ENCODE results near the gene FAM83B. TPM values are rescaled to one million over a fixed set of nuclear protein-coding genes. Genes with fewer than 3 reads are reported as not detected.
A peak's percentile ranks its signal among the peaks of the same experiment; 100 is the strongest.

Gene FAM83B
- total RNA-seq, 4 donors from 2014 or later = 0.26 to 1.0 (median 0.44) TPM

GRCh38 chr6:54865091-54865631, 18.6 kb downstream of the FAM83B start:
- Histone ChIP-seq H3K36me3 (no peaks in the 10 kb centered on the region), H3K4me3 (no peak overlapping the region), H3K9me3 (no peaks in the 10 kb centered on the region), H3K27ac (no peak overlapping the region), H3K27me3 (no peaks in the 10 kb centered on the region), H3K4me1 (peaks cover 11 to 38% of the 10 kb centered on the region in 2 donors)
- DNase-seq (no peak), ATAC-seq (no peak)
- in situ Hi-C loops (cut with MboI; ENCODE audit: low sequenced_read_pairs in 4 of 4) (no loop called here), intact Hi-C loops (cut with DNase I; ENCODE audit: low total_unique reads) (no loop called here)
- TF ChIP-seq CTCF (IDR thresholded peaks at IDR 0.05 in 4 of 5, conservative IDR thresholded peaks at IDR 0.05 in 1 of 5) = no peak
- TF ChIP-seq POLR2A (IDR thresholded peaks at IDR 0.05) = no peak

DNA sequence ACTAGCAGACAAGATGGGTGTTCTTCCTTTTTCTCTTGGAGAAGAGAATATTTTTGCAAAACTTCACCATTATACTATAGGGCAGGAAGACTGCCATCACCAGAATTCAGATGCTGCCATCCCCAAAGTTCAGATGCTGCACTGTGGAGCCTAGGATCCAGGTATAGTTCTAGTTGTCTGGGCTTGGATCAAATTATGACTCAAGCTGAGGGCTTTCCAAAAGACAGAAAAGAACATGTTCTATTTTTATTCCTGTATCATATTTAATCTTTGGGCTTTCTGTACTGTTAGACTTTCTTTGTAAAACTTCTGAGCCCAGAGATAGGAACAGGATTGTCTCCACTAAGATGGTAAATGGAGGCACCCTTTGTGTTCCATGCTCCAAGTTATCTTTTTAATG, 22.0 kb downstream of the FAM83B start:
- Histone ChIP-seq H3K27me3 (no peaks in the 10 kb centered on the region), H3K27ac (peak overlapping the region; percentile 45 to 80 (median 58)), H3K4me1 (peaks cover 11 to 38% of the 10 kb centered on the region in 2 donors), H3K36me3 (no peaks in the 10 kb centered on the region), H3K4me3 (no peak overlapping the region), H3K9me3 (no peaks in the 10 kb centered on the region)
- peak; percentile 74 to 91 for ATAC-seq
- DNase-seq = no peak
- TF ChIP-seq POLR2A (IDR thresholded peaks at IDR 0.05) (no peak), CTCF (IDR thresholded peaks at IDR 0.05 in 4 of 5, conservative IDR thresholded peaks at IDR 0.05 in 1 of 5) (no peak)
- intact Hi-C loops (cut with DNase I; ENCODE audit: low total_unique reads) (no loop called here), in situ Hi-C loops (cut with MboI; ENCODE audit: low sequenced_read_pairs in 4 of 4) (no loop called here)

DNA sequence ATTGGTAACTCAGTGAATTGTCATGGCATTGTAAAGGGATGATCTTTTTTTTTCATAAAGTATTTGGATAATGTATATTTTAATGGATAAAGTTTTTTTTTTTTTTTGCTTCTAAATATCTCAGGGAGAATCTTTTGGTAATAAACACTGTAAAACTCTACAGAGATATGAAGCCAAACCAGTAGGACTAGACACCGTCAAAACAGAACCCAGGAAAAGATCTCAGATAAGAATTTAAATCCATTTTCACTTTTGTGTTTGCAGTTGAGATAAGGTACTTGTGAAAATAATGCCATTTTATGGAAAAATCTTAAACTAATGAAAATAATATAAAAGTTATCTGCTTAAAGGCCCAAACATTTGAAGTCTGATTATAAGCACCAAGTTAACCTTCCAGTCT, 27.0 kb downstream of the FAM83B start:
- in situ Hi-C loops (cut with MboI; ENCODE audit: low sequenced_read_pairs in 4 of 4) (no loop called here), intact Hi-C loops (cut with DNase I; ENCODE audit: low total_unique reads) (no loop called here)
- no peak for ATAC-seq
- TF ChIP-seq CTCF (IDR thresholded peaks at IDR 0.05 in 4 of 5, conservative IDR thresholded peaks at IDR 0.05 in 1 of 5) = no peak
- TF ChIP-seq POLR2A (IDR thresholded peaks at IDR 0.05) = no peak
- Histone ChIP-seq H3K27ac (no peak overlapping the region), H3K4me1 (peaks cover 0 to 19% of the 10 kb centered on the region in 2 donors), H3K36me3 (no peaks in the 10 kb centered on the region), H3K9me3 (no peaks in the 10 kb centered on the region), H3K4me3 (no peak overlapping the region), H3K27me3 (no peaks in the 10 kb centered on the region)
- DNase-seq = no peak

GRCh38 chr6:54874349-54875048, 27.9 kb downstream of the FAM83B start:
- H3K27ac ChIP-seq = no peak overlapping the region
- H3K9me3 ChIP-seq = no peaks in the 10 kb centered on the region
- H3K4me3 ChIP-seq = no peak overlapping the region
- H3K27me3 ChIP-seq = no peaks in the 10 kb centered on the region
- DNase-seq (no peak), ATAC-seq (no peak)
- TF ChIP-seq CTCF (IDR thresholded peaks at IDR 0.05 in 4 of 5, conservative IDR thresholded peaks at IDR 0.05 in 1 of 5) = no peak
- TF ChIP-seq POLR2A (IDR thresholded peaks at IDR 0.05) = no peak
- peaks cover 0 to 10% of the 10 kb centered on the region in 2 donors for H3K4me1 ChIP-seq
- in situ Hi-C loops (cut with MboI; ENCODE audit: low sequenced_read_pairs in 4 of 4) = no loop called here
- no peaks in the 10 kb centered on the region for H3K36me3 ChIP-seq
- intact Hi-C loops (cut with DNase I; ENCODE audit: low total_unique reads) = no loop called here
